Lower leg skin (tissue), 3 donors: ENCODE data around the gene PRG3.

Experiments
- POLR2A ChIP-seq, 2 donors: fragments of 450-650 bp; IDR thresholded peaks; one replicate each; pipeline ENCODE4 v1.6.1; 2016 to 2017; ENCODE audit warnings: antibody characterized with exemption in 2 of 2, mild to moderate bottlenecking in 1 of 2, moderate library complexity in 1 of 2
- TF ChIP-seq, protein P1 (sequence below), 3 donors: fragments of 450-650 bp; IDR thresholded peaks; one replicate each; pipeline ENCODE4 v1.5.1; 2016; ENCODE audit warnings: antibody characterized with exemption in 3 of 3, mild to moderate bottlenecking in 3 of 3, moderate library complexity in 2 of 3

DNA sequence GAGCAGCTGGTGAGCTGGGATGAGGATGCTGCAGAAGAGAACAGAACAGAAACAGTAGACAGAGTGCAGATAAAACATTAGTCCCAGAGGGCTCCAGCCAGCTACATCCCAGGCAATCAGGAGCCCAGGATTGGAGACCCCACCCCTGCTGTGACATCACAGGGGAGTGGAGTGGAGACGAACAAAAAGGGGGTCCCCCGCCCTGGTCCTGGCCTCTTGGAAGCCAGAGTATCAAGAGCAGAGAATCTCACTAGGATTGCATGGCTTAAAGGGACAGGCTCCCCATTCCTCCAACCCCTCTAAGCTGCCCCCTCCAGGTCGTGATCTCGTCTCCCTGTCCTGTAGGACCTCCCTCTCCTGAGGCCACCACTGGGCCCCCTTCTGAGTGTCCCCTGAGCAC, 42.8 kb downstream of the PRG3 start, which contains the start of gene P2RX3:
- TF ChIP-seq, protein P1, sequence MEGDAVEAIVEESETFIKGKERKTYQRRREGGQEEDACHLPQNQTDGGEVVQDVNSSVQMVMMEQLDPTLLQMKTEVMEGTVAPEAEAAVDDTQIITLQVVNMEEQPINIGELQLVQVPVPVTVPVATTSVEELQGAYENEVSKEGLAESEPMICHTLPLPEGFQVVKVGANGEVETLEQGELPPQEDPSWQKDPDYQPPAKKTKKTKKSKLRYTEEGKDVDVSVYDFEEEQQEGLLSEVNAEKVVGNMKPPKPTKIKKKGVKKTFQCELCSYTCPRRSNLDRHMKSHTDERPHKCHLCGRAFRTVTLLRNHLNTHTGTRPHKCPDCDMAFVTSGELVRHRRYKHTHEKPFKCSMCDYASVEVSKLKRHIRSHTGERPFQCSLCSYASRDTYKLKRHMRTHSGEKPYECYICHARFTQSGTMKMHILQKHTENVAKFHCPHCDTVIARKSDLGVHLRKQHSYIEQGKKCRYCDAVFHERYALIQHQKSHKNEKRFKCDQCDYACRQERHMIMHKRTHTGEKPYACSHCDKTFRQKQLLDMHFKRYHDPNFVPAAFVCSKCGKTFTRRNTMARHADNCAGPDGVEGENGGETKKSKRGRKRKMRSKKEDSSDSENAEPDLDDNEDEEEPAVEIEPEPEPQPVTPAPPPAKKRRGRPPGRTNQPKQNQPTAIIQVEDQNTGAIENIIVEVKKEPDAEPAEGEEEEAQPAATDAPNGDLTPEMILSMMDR (IDR thresholded peaks at IDR 0.05) = no peak
- no peak for TF ChIP-seq POLR2A (IDR thresholded peaks at IDR 0.05)
